Measurements from ENCODE around the gene TDRD12. TPM values are rescaled to one million over a fixed set of nuclear protein-coding genes. Genes with fewer than 3 reads are reported as not detected.

TDRD12 gene
- total RNA-seq, 4 donors from 2014 or later: 0.39 to 2.4 (median 0.89) TPM; not detected in 1

- no peaks in the 10 kb centered on the region for H3K4me1 ChIP-seq
- intact Hi-C loops (cut with DNase I): no loop called here
- no peaks in the 10 kb centered on the region for H3K27me3 ChIP-seq
- H3K36me3 ChIP-seq: no peaks in the 10 kb centered on the region
- no peak for DNase-seq
- WGBS, 2 donors: 45% methylated on average over 4 of the region's 4 CpGs
- H3K4me3 ChIP-seq (replicated peaks in 1 of 3): no peak overlapping the region
- TF ChIP-seq POLR2A (IDR thresholded peaks at IDR 0.05) (no peak), CTCF (IDR thresholded peaks at IDR 0.05) (no peak)
- H3K27ac ChIP-seq: no peak overlapping the region
- H3K9me3 ChIP-seq: no peaks in the 10 kb centered on the region
Measured at GRCh38 chr19:32800754-32801153, 81.2 kb downstream of the TDRD12 start.

- H3K9me3 ChIP-seq: no peaks in the 10 kb centered on the region
- no peak for TF ChIP-seq POLR2A (IDR thresholded peaks at IDR 0.05)
- no peak for TF ChIP-seq CTCF (IDR thresholded peaks at IDR 0.05)
- 83 to 88% methylated on average over 12 of the region's 12 CpGs for WGBS, 2 donors
- H3K27ac ChIP-seq: no peak overlapping the region
- no peak for DNase-seq
- no peaks in the 10 kb centered on the region for H3K36me3 ChIP-seq
- H3K4me1 ChIP-seq: no peaks in the 10 kb centered on the region
- H3K27me3 ChIP-seq: no peaks in the 10 kb centered on the region
- no peak overlapping the region for H3K4me3 ChIP-seq (replicated peaks in 1 of 3)
- intact Hi-C loops (cut with DNase I): no loop called here
Measured at GRCh38 chr19:32802840-32803239, 83.3 kb downstream of the TDRD12 start.

- TF ChIP-seq POLR2A (IDR thresholded peaks at IDR 0.05): no peak
- no peak for TF ChIP-seq CTCF (IDR thresholded peaks at IDR 0.05)
- Histone ChIP-seq H3K4me1 (peaks cover 0 to 6% of the 10 kb centered on the region in 2 donors), H3K27me3 (no peaks in the 10 kb centered on the region), H3K36me3 (no peaks in the 10 kb centered on the region), H3K4me3 (replicated peaks in 1 of 3) (no peak overlapping the region), H3K9me3 (no peaks in the 10 kb centered on the region), H3K27ac (no peak overlapping the region)
- intact Hi-C loops (cut with DNase I): no loop called here
- WGBS, 2 donors: 87 to 88% methylated on average over 4 of the region's 4 CpGs
- DNase-seq: no peak
Measured at GRCh38 chr19:32808236-32808635, 88.7 kb downstream of the TDRD12 start.

- intact Hi-C loops (cut with DNase I): no loop called here
- Histone ChIP-seq H3K4me1 (peaks cover 0 to 6% of the 10 kb centered on the region in 2 donors), H3K27ac (no peak overlapping the region), H3K36me3 (no peaks in the 10 kb centered on the region), H3K9me3 (no peaks in the 10 kb centered on the region), H3K4me3 (replicated peaks in 1 of 3) (no peak overlapping the region), H3K27me3 (no peaks in the 10 kb centered on the region)
- peak; percentile 72 to 77 for DNase-seq
- 22 to 36% methylated on average over 5 of the region's 5 CpGs for WGBS, 2 donors
- TF ChIP-seq POLR2A (IDR thresholded peaks at IDR 0.05): no peak
- TF ChIP-seq CTCF (IDR thresholded peaks at IDR 0.05): no peak
Measured at GRCh38 chr19:32809254-32809653, 89.7 kb downstream of the TDRD12 start.

GRCh38 chr19:32809754-32810153 lies 90.2 kb downstream of the TDRD12 start:
- no peak for DNase-seq
- intact Hi-C loops (cut with DNase I): no loop called here
- Histone ChIP-seq H3K9me3 (no peaks in the 10 kb centered on the region), H3K27ac (no peak overlapping the region), H3K4me1 (peaks cover 0 to 6% of the 10 kb centered on the region in 2 donors), H3K27me3 (no peaks in the 10 kb centered on the region), H3K4me3 (replicated peaks in 1 of 3) (no peak overlapping the region), H3K36me3 (no peaks in the 10 kb centered on the region)
- TF ChIP-seq POLR2A (IDR thresholded peaks at IDR 0.05) (no peak), CTCF (IDR thresholded peaks at IDR 0.05) (no peak)
- WGBS, 2 donors: 37 to 39% methylated on average over 3 of the region's 3 CpGs

Data from thyroid gland (tissue), 4 donors.